HEK293 (cell line): ENCODE results near the gene OSTF1.

Experiments
- CTCF ChIA-PET: fragments of 350-600 bp; formaldehyde crosslinking; extraction: SDS; loops from one replicate; lab custom pipeline; 2021; ENCODE audit warnings: antibody characterized with exemption; lab: Yijun Ruan, JAX
- POLR2A ChIA-PET: fragments of 300-600 bp; formaldehyde crosslinking; extraction: SDS; loops from one replicate; lab custom pipeline; 2020; ENCODE audit warnings: antibody characterized with exemption, inconsistent platforms; lab: Yijun Ruan, JAX
- H3K27ac ChIP-seq: fragments of 200-500 bp; sonication (Bioruptor generic); 2 replicates; pipeline ENCODE4 v1.5.1; 2014; ENCODE audit warnings: low read depth, low read length, control low read depth, inconsistent platforms; ENCODE audit errors: extremely low read depth
- H3K36me3 ChIP-seq, 2 experiments: fragments of 200-500 bp in 1 of 2; sonication (Bioruptor generic) in 1 of 2; 1 replicate in 1 of 2; 2 replicates in 1 of 2; pipeline ENCODE4 v1.5.1; 2014 to 2017; ENCODE audit warnings: inconsistent platforms in 2 of 2, low read length in 2 of 2; ENCODE audit not compliant: control insufficient read depth in 2 of 2, insufficient read depth in 1 of 2
- H3K4me1 ChIP-seq: fragments of 200-500 bp; sonication (Bioruptor generic); 2 replicates; pipeline ENCODE4 v1.5.1; 2014; ENCODE audit warnings: mild to moderate bottlenecking, low read length, inconsistent platforms; ENCODE audit not compliant: control insufficient read depth, insufficient read depth
- H3K4me3 ChIP-seq: 2 replicates; pipeline ENCODE4 v1.5.1; 2011; ENCODE audit warnings: low read depth, mild to moderate bottlenecking, control low read depth, low read length, moderate library complexity
- H3K9me3 ChIP-seq: fragments of 200-500 bp; sonication (Bioruptor generic); 2 replicates; pipeline ENCODE4 v1.5.1; 2014; ENCODE audit warnings: low read depth, low read length, inconsistent platforms; ENCODE audit not compliant: control insufficient read depth, insufficient read depth
- GLI2 ChIP-seq: fragments of 450-650 bp; formaldehyde crosslinking; IDR thresholded peaks from 2 replicates; pipeline ENCODE4; 2017; ENCODE audit warnings: missing biosample characterization, missing genetic modification characterization, low read depth, borderline replicate concordance
- GLIS2 ChIP-seq: fragments of 450-650 bp; formaldehyde crosslinking; IDR thresholded peaks from 2 replicates; pipeline ENCODE4 v1.5.1; 2016; ENCODE audit warnings: missing biosample characterization, missing genetic modification characterization
- ZBTB1 ChIP-seq: fragments of 450-650 bp; formaldehyde crosslinking; IDR thresholded peaks from 2 replicates; pipeline ENCODE4 v1.5.1; 2016; ENCODE audit warnings: missing biosample characterization, missing genetic modification characterization
- ZBTB11 ChIP-seq: fragments of 450-650 bp; formaldehyde crosslinking; conservative IDR thresholded peaks from 2 replicates; pipeline ENCODE4 v1.5.1; 2016; ENCODE audit warnings: low read depth, missing biosample characterization, missing genetic modification characterization
- ZNF140 ChIP-seq: fragments of 450-650 bp; formaldehyde crosslinking; IDR thresholded peaks from 2 replicates; pipeline ENCODE4 v1.5.1; 2016; ENCODE audit warnings: missing biosample characterization, missing genetic modification characterization
- ZNF175 ChIP-seq: fragments of 450-650 bp; formaldehyde crosslinking; IDR thresholded peaks from 2 replicates; pipeline ENCODE4 v1.5.1; 2016; ENCODE audit warnings: missing biosample characterization, missing genetic modification characterization
- ZNF248 ChIP-seq: fragments of 450-650 bp; formaldehyde crosslinking; IDR thresholded peaks from 2 replicates; pipeline ENCODE4 v1.5.1; 2017; ENCODE audit warnings: missing biosample characterization, missing genetic modification characterization
- ZNF280C ChIP-seq: fragments of 450-650 bp; formaldehyde crosslinking; IDR thresholded peaks from 2 replicates; pipeline ENCODE4 v1.5.1; 2016; ENCODE audit warnings: missing biosample characterization, missing genetic modification characterization
- ZNF37A ChIP-seq: fragments of 450-650 bp; IDR thresholded peaks from 2 replicates; pipeline ENCODE4 v1.5.1; 2018; ENCODE audit warnings: missing biosample characterization, missing genetic modification characterization
- ZNF521 ChIP-seq: fragments of 450-650 bp; formaldehyde crosslinking; IDR thresholded peaks from 2 replicates; pipeline ENCODE4 v1.5.1; 2017; ENCODE audit warnings: missing biosample characterization, mild to moderate bottlenecking, missing genetic modification characterization
- ZNF529 ChIP-seq: fragments of 450-650 bp; formaldehyde crosslinking; IDR thresholded peaks from 2 replicates; pipeline ENCODE4 v1.5.1; 2017; ENCODE audit warnings: missing genetic modification characterization, missing biosample characterization; ENCODE audit not compliant: insufficient replicate concordance
- ZNF701 ChIP-seq: fragments of 450-650 bp; formaldehyde crosslinking; IDR thresholded peaks from 2 replicates; pipeline ENCODE4 v1.5.1; 2016; ENCODE audit warnings: missing biosample characterization, missing genetic modification characterization
- ZNF785 ChIP-seq: fragments of 450-650 bp; formaldehyde crosslinking; IDR thresholded peaks from 2 replicates; pipeline ENCODE4 v1.5.1; 2016; ENCODE audit warnings: missing biosample characterization, missing genetic modification characterization
- TF ChIP-seq, protein P1 (sequence below): fragments of 450-650 bp; formaldehyde crosslinking; IDR thresholded peaks from 2 replicates; pipeline ENCODE4 v1.5.1; 2017; ENCODE audit warnings: missing biosample characterization, missing genetic modification characterization
- TF ChIP-seq, protein P2 (sequence below): fragments of 450-650 bp; formaldehyde crosslinking; IDR thresholded peaks from 2 replicates; pipeline ENCODE4 v1.5.1; 2017; ENCODE audit warnings: missing biosample characterization, missing genetic modification characterization

Gene OSTF1

GRCh38 chr9:75063556-75064305 lies 24.6 kb upstream of the OSTF1 start:
- CTCF ChIA-PET = interaction anchor here (0.7 to 1.7 kb wide), 6 partner anchors 11 to 1464 kb away, joined by 3 to 6 read pairs (median 4); no protein-coding TSS in a partner anchor
- TF ChIP-seq ZNF529 (tag by site-specific recombination) (no peak), ZNF37A (tag by site-specific recombination) (no peak)
- POLR2A ChIA-PET = interaction anchor here (2.1 kb wide), 1 partner anchor 35 kb away, joined by 9 read pairs; the partner anchor contains the start of gene CARNMT1
- H3K36me3 ChIP-seq = peaks cover 0 to 4% of the 10 kb centered on the region in 2 experiments; a peak in 1 of 3 replicates
- no peaks in the 10 kb centered on the region for H3K4me1 ChIP-seq
- H3K4me3 ChIP-seq = no peak overlapping the region
- no peaks in the 10 kb centered on the region for H3K9me3 ChIP-seq
- no peak overlapping the region for H3K27ac ChIP-seq

DNA sequence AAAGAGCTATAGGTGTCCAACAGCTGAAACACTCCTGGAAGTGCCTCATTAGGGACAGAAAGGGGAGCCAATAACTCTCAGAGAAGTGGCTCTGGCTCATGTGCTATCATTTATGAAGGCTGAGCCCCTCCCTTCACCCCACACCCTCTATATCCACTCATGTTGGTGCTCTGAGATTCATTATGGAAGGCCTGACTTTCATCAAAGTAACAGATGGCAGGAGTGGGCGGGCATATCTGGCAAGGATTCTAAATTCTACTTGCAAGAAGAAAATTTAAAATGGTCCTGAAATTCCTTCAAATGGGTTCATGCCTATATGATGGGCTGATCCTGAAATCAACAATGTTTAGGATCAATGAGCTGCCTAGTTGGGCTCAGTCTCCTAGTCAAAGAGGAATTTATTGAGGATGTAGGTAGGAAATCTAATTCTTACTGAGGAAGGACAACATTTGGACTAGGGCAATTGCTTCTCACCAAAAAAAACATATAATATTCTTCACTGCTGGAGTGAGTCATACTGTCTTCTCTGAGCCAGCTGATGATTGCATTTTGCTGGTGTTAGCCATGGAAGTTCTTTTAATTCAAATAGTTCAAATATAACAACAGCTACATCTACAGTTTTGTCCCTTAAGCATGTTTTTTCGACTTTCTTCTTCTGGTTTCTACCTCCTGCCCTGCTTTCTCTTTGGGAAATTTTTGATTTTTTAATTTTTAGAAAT lies 23.8 kb upstream of the OSTF1 start:
- no peak overlapping the region for H3K27ac ChIP-seq
- peaks cover 0 to 4% of the 10 kb centered on the region in 2 experiments; a peak in 1 of 3 replicates for H3K36me3 ChIP-seq
- H3K9me3 ChIP-seq = no peaks in the 10 kb centered on the region
- no peak for TF ChIP-seq ZBTB11 (tag by site-specific recombination)
- no peak for TF ChIP-seq ZNF175 (tag by site-specific recombination)
- no peak for TF ChIP-seq ZNF701 (tag by site-specific recombination)
- TF ChIP-seq ZNF785 (tag by site-specific recombination) = no peak
- no peak for TF ChIP-seq ZNF280C (tag by site-specific recombination)
- no peak for TF ChIP-seq GLIS2
- TF ChIP-seq, protein P1, sequence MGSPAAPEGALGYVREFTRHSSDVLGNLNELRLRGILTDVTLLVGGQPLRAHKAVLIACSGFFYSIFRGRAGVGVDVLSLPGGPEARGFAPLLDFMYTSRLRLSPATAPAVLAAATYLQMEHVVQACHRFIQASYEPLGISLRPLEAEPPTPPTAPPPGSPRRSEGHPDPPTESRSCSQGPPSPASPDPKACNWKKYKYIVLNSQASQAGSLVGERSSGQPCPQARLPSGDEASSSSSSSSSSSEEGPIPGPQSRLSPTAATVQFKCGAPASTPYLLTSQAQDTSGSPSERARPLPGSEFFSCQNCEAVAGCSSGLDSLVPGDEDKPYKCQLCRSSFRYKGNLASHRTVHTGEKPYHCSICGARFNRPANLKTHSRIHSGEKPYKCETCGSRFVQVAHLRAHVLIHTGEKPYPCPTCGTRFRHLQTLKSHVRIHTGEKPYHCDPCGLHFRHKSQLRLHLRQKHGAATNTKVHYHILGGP = no peak
- TF ChIP-seq ZNF248 (tag by site-specific recombination) = no peak
- TF ChIP-seq GLI2 (tag by site-specific recombination) = no peak
- TF ChIP-seq, protein P2, sequence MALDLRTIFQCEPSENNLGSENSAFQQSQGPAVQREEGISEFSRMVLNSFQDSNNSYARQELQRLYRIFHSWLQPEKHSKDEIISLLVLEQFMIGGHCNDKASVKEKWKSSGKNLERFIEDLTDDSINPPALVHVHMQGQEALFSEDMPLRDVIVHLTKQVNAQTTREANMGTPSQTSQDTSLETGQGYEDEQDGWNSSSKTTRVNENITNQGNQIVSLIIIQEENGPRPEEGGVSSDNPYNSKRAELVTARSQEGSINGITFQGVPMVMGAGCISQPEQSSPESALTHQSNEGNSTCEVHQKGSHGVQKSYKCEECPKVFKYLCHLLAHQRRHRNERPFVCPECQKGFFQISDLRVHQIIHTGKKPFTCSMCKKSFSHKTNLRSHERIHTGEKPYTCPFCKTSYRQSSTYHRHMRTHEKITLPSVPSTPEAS = no peak
- no peak for TF ChIP-seq ZNF140 (tag by site-specific recombination)
- TF ChIP-seq ZNF521 (tag by site-specific recombination) = no peak
- TF ChIP-seq ZBTB1 (tag by site-specific recombination) = no peak
- TF ChIP-seq, all 188 proteins: peak for 0
- Histone ChIP-seq H3K4me3 (no peak overlapping the region), H3K4me1 (no peaks in the 10 kb centered on the region)
- ChIA-PET CTCF (interaction anchor here (0.8 to 1.7 kb wide), 5 partner anchors 11 to 291 kb away, joined by 3 to 6 read pairs (median 4); no protein-coding TSS in a partner anchor), POLR2A (interaction anchor here (2.1 kb wide), 1 partner anchor 36 kb away, joined by 9 read pairs; the partner anchor contains the start of gene CARNMT1)
